HG03378 (cell line): ENCODE results near the gene CAMK2A.
"Not testable (repeated sequence)": the region's sequence is repeated elsewhere in the genome, so short reads cannot be mapped to it uniquely, and the experiment has no call there.

Experiments used
- ATAC-seq: cut with Tn5 transposase; IDR thresholded peaks from one replicate; pipeline ENCODE4 v1.9.1; 2021; ENCODE audit warnings: mild to moderate bottlenecking, moderate library complexity; ENCODE audit not compliant: unreplicated experiment

Gene CAMK2A

DNA sequence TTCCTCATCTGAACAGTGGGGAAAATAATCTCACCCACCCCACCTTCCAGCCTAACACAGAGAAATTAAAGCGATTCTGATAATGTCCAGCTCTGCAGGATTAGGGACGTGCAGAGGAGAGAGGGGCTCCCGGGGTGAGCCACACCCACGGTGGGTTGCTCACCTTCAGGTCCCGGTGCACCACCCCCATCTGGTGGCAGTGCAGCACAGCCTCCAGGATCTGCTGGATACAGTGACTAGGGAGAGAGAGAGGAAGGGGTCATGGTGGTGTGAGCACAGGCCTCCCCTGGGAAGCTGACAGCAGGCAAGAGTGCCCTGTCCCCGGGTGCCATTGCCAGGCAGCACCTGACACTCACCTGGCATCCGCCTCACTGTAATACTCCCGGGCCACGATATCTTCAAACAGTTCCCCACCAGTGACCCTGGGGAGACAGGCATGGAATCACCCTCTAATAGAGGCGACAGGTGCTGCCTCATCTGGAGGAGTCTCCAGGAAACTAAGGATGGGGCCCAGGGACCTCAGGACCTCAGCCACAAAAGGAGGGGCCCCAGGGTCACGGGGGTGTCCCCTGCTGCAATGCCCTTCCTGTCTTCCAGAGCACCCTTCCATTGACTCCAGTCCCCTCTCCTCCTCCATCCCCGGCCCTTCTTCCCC, 33.0 kb downstream of the CAMK2A start:
- ATAC-seq = no peak

GRCh38 chr5:150255659-150256409, 33.7 kb downstream of the CAMK2A start:
- ATAC-seq = no peak

GRCh38 chr5:150254774-150255173, 34.8 kb downstream of the CAMK2A start:
- ATAC-seq = no peak

GRCh38 chr5:150254363-150254762, 35.2 kb downstream of the CAMK2A start:
- no peak for ATAC-seq

DNA sequence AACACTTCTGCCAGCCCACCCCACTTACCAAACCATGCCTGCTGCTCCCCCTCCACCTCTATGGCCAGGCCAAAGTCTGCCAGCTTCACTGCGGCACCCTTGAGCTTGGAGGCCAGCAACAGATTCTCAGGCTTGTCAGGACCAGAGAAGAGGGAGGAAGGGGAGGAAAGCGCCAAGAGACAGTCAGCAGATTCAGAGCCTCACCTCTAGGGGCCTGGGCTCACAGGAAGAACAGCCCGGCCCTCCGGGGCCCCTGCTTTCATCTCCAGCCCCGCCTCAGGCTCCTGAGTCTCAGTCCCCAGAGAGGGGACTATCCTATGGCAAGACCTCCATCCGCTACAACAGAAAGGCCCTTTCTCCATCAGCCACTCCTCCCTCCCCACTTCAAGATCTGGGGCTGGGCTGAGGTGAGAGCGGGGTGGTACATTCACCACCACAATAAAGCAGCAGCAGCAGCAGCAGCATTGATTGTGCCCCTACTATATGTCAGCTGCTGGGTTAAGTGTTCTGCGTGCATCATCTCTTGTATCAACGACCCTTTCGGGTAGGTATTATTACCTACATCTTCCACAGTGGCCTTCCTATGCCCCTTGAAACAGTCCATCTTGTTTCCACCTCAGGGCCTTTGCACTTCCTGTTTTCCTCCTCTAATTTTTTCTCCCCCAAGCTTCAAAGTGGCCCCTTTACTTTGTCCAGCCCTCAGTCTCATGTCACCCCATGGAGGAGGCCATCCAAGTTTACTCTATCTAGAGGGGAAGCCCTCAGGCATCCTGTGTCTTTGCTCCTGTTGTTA, 36.0 kb downstream of the CAMK2A start:
- no peak for ATAC-seq

DNA sequence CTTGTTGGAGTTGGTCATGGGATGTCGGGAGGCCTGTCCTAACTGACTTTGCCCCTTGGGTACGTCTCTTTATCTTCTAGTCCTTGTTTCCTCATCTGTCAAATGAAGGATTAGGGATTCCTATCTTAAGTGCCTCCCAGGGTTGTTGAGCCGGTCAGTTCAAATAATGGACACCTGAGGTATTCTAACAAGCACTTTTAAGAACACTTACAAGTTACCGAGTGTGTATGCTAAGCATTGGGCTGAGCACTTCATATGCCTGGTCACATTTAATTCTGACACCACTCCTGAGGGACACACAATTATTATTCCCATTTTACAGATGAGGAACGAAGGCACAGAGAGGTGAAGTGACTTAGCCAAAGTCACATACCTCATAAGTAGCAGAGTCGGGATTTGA, 37.1 kb downstream of the CAMK2A start:
- ATAC-seq = no peak

DNA sequence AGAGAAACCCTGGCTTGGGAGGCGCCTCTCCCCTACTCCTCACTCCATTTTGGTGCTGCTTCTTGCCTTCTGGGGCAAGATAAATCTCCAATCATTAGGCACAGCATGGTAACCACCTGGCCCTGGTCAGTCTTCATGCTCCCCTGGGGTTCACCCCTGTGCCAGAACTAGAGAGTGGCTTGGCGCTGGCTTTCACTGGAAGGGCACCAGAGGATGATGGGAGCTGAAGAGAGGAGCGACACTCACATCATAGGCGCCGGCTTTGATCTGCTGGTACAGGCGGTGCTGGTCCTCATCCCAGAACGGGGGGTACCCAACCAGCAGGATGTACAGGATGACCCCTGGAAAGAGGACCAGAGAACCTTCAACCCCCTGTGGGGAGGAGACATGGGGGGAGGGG, 38.1 kb downstream of the CAMK2A start:
- ATAC-seq = no peak

DNA sequence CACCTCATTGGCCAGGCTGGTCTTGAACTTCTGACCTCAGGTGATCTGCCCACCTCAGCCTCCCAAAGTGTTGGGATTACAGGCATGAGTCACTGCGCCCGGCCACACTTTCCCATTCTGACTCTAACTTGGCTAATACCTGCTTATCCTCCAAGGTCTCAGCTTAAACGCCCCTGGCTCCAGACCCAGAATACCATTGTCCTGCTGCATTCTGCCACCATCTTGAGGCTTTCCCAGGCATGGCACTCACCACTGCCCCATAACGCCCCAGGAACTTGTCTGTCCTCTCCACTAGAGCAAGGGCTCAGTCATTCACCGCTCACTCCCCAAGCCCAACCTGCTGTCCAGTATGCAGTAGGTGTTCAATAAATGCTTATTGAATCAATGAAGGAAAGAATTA, 39.8 kb downstream of the CAMK2A start:
- ATAC-seq = no peak

- no peak for ATAC-seq
These were observed 40.6 kb downstream of the CAMK2A start for GRCh38 chr5:150248946-150249345.

GRCh38 chr5:150248493-150248892, 41.1 kb downstream of the CAMK2A start:
- not testable (repeated sequence) for ATAC-seq

GRCh38 chr5:150247726-150248125, 41.8 kb downstream of the CAMK2A start:
- ATAC-seq = no peak

DNA sequence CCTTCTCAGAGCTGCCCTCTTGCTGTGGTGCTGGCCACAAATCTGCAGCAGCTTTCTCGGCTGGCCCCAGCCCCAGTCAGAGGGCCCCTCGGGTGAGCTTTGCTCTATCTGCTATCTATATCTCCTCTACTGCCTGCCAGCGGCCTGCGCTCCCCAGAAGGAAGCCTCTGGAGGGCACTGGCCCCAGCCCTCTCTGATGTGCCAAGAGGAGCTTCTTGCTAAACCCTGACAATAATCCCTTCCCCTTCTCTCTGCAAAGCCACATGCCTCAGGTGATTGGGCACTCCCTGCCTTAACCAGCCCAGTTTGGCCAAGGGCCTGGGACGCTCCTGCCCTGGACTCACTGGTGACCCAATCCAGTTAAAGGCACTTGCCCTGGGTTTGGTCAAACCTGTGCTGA, 42.7 kb downstream of the CAMK2A start:
- no peak for ATAC-seq

- ATAC-seq = no peak
These were observed 43.1 kb downstream of the CAMK2A start for GRCh38 chr5:150246429-150246828.

GRCh38 chr5:150245808-150246207, 43.8 kb downstream of the CAMK2A start:
- ATAC-seq = no peak

DNA sequence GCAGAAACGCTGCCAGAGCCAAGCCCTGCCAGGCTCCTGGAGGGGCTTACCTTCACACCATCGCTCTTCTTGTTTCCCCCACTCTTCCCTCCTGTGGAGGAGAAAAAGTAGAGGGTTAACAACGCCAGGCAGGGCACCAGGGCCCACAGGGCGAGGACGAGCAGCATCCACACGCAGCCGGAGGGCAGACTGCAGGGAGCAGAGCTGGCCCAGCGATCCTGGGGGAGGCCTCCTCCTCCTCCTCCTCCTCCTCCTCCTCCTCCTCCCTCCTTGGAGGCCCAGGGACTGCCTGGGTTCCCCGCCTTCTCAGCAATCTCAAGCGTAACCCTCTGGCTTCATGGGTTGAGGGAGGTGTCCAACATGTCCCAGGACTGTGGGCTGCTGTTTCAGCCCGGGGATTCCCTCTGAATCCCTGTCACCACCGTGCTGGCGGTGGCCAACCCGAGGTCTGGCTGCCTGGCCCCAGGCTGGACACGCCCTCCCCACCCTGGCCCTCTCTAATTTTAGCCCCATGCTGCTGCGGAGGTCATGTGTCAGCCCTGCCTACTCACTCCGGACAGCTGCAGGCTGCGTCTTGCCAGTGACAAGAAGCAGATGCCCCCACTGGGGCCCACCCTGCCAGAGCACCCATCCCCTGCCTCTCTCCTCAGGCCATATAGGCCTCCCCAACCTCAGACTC, 44.3 kb downstream of the CAMK2A start:
- no peak for ATAC-seq

GRCh38 chr5:150244209-150244608, 45.4 kb downstream of the CAMK2A start:
- no peak for ATAC-seq

DNA sequence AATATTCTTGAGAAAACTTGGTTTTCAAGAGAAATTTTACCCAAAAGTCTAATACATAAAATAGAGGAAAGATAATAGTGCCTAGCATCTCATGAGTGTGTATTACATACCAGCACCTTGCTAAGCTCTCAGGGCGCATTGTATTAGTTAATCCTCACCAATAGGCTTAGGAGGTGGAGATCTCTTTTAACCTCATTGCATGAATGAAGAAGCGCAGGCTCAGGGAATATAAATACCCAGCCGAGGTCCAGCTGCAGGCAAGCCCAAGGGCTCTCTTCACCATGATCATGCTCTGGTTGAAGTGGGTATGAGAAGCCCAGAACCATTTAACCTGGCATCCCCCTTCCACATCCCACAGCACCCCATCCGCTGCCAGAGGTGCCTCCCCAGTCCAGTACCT, 46.0 kb downstream of the CAMK2A start:
- no peak for ATAC-seq

DNA sequence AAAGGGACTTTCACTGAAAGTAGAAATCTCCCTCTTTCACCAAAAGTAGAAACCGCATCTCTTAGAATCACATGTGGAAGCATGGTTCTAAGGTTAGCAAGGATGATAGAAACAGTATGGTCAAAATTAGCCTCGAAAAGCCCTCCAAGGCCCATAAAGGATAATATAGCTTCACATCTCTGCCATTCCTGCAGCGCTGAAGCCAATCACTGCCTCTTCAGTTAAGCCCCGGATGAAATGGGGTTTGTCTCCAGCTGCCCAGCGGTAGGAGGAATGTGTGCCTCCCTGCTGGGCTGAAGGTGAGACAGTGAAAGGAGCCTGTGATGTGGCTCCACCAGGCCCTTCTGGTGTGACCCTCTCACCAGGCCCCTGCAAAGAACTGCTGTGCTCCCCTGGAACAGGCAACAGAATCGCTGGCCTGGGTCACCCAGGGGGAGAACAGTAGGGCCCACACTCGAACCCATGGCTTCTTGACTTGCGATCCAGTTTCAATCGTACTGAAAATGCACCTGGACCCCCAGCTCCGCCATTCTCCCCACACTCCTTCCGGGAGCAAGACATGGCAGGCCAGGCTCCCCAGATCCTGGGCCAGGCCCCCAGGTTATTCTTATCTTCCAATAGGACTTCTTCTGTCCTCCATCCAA, 47.2 kb downstream of the CAMK2A start:
- ATAC-seq = no peak

DNA sequence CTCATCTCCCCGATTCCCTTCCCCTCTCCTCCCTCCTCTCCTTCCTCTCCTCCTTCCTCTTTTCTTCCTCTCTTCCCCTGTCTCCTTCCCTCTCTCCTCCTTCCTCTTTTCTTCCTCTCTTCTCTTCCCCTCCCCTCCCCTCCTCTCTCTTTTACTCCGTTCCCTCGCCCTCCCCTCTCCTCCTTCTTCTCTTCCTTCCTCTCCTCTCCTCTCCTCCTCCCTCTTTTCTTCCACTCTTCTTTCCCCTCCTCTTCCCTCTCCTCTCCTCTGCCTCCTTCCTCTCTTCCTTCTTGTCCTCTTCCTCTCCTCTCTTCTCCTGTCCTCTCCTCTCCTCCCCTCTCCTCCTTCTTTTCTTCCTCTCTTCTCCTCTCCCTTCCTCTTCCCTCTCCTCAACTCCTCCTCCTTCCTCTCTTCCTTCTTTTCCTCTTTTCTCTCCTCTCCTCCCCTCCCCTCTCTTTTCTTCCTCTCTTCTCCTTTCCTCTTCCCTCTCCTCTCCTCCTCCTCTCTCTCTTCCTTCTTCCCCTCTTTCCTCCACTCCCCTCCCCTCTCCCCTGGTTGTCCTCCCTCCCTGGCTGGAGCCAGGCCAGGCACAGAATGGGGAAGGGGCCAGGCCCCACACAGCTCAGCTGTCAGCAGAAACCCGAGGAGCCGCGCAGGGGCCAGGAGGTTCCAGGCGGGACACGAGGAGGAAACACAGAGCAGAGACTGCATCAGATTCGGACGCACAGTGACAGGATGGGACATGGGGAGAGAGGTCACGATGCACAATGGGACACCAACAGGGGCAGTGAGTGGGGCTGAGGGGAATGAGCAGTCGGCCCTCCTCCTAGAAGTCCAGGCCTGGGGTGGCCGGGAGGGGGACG, 48.0 kb downstream of the CAMK2A start:
- no peak for ATAC-seq

DNA sequence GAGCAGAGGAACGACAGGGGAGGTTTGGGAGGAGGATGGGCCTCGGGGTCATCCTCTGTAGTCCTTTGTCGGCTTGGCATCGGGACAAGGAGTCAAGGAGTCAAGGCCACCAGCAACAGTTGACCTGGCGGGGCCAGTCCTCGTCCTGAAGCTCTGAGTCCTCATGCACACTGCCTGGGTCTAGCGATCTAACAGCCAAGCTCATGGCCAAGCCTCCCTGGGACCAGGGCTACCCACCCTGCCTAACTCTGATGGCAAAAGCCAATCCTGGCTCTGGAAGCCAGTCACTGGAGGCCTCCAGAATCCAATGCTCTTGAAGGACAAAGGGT, 49.8 kb downstream of the CAMK2A start:
- ATAC-seq = no peak
